Adrenal gland (tissue), 12 donors: ENCODE measurements around the gene UBE4B. TPM values are rescaled to one million over a fixed set of nuclear protein-coding genes. Genes with fewer than 3 reads are reported as not detected.

ENCODE experiments used
- DNase-seq, 7 donors: peaks; one replicate each; pipeline ENCODE4 v3.0.0-alpha.2; 2019 to 2020
- H3K27ac ChIP-seq, 5 donors: fragments of 200-600 bp; sonication (generic) in 4 of 5; 1 replicate in 3 of 5; 2 replicates in 2 of 5; pipeline versions ENCODE4 v1.5.1 to v1.8.0; 2016 to 2020; ENCODE audit warnings: mild to moderate bottlenecking in 1 of 5
- H3K27me3 ChIP-seq: fragments of 200-600 bp; 2 replicates; pipeline ENCODE4 v1.8.0; 2021
- H3K36me3 ChIP-seq, 2 donors: fragments of 200-600 bp; replicated peaks in 1 of 2; 1 replicate in 1 of 2; 2 replicates in 1 of 2; pipeline versions ENCODE4 v1.5.1 to v1.8.0; 2018 to 2022
- H3K4me1 ChIP-seq, 2 donors: fragments of 200-600 bp; replicated peaks in 1 of 2; 1 replicate in 1 of 2; 2 replicates in 1 of 2; pipeline versions ENCODE4 v1.5.1 to v1.8.0; 2018 to 2021
- H3K4me3 ChIP-seq, 4 donors: fragments of 200-600 bp; sonication (generic) in 3 of 4; one replicate each; pipeline ENCODE4 v1.5.1; 2016 to 2018
- H3K9me3 ChIP-seq, 3 donors: fragments of 200-600 bp; sonication (generic) in 1 of 3; replicated peaks in 1 of 3; 1 replicate in 2 of 3; 2 replicates in 1 of 3; pipeline versions ENCODE4 v1.5.1 to v1.8.0; 2016 to 2021
- CTCF ChIP-seq, 6 experiments: fragments of 450-650 bp in 4 of 6; fragments of 200-600 bp in 2 of 6; sonication (generic) in 1 of 6; IDR thresholded peaks; 1 replicate in 5 of 6; 2 replicates in 1 of 6; pipeline versions ENCODE4 v1.5.1 to v1.8.0; 2016 to 2021; ENCODE audit warnings: antibody characterized with exemption in 6 of 6, mild to moderate bottlenecking in 2 of 6, moderate library complexity in 1 of 6
- POLR2A ChIP-seq, 2 donors: fragments of 450-650 bp; IDR thresholded peaks; one replicate each; pipeline ENCODE4 v1.6.1; 2017; ENCODE audit warnings: antibody characterized with exemption in 2 of 2, mild to moderate bottlenecking in 2 of 2, moderate library complexity in 1 of 2
- WGBS, 4 donors: extraction: QIAGEN DNeasy Blood & Tissue Kit in 2 of 4; methylation state at CpG; one replicate each; pipeline versions ENCODE4 v1.1.5 to v1.1.7; 2013 to 2017; 5-methylcytosine and 5-hydroxymethylcytosine counted together
- intact Hi-C, 2 donors: fragments of 100-400 bp; cut with DNase I; formaldehyde crosslinking; loops; one replicate each; pipeline versions ENCODE4 v1.14.1 to v1.15.0; 2022 to 2023
- polyA plus RNA-seq, 3 donors: library from polyadenylated mRNA; stranded (reverse); fragments of 200-250 nt in 2 of 3; fragments of 350-450 nt in 1 of 3; fragmentation: Illumina TruSeq in 1 of 3; extraction: RNeasy Lipid Tissue Mini Kit (QIAGEN cat#74804) in 1 of 3; gene quantifications; one replicate each; pipeline ENCODE4 v1.2.3, GENCODE V29; 2013 to 2014
- total RNA-seq, 9 donors: library from RNA; depleted of rRNA in 4 of 9; stranded (reverse); fragments of >200 nt in 4 of 9; fragments of 120-200 nt in 1 of 9; fragmentation: NEBNext Ultra II Directional in 1 of 9; extraction: Animal tissue kit (Norgen Biotek cat#: 25700) in 1 of 9; gene quantifications; one replicate each; pipeline versions ENCODE4 v1.1.0 to v1.2.4, GENCODE V29; 2013 to 2023
- donor health status: healthy with polysubstance abuse.
- donor health status: Bipolar disorder and iron deficiency.
- donor health status: DM: yes; HTN: yes; CAD: no.
- donor health status: DM: no; HTN: no; CAD: no.
- donor health status: DM: no; HTN: no; CAD: no.
- donor health status: DM: yes; HTN: yes; CAD: no.

Gene UBE4B
- total and polyA plus RNA-seq, 12 donors: 18.7 to 87.1 (median 57.8) TPM

GRCh38 chr1:10056599-10056987 lies 23.8 kb downstream of the UBE4B start:
- intact Hi-C loops: no loop called here

GRCh38 chr1:10057343-10057742 lies 24.6 kb downstream of the UBE4B start:
- intact Hi-C loops: no loop called here
- H3K27ac ChIP-seq: peak overlapping the region in 2 of 5 donors; percentile 43 to 50
- WGBS, 4 donors: 39 to 58% (median 47%) methylated on average over 4 of the region's 4 CpGs
- H3K4me1 ChIP-seq: peaks cover 11 to 40% of the 10 kb centered on the region in 2 donors
- peak in 1 of 2 donors; percentile 24 for TF ChIP-seq POLR2A (IDR thresholded peaks at IDR 0.05)
- TF ChIP-seq CTCF (IDR thresholded peaks at IDR 0.05): no peak
- no peaks in the 10 kb centered on the region for H3K9me3 ChIP-seq
- H3K4me3 ChIP-seq: no peak overlapping the region
- H3K27me3 ChIP-seq: no peaks in the 10 kb centered on the region
- no peaks in the 10 kb centered on the region for H3K36me3 ChIP-seq
- peak; percentile 47 to 84 (median 72) for DNase-seq

More at GRCh38 chr1:10056599-10056987, 23.8 kb downstream of the UBE4B start:
- Histone ChIP-seq H3K4me3 (no peak overlapping the region), H3K27ac (peak overlapping the region in 2 of 5 donors; percentile 43 to 50), H3K4me1 (peaks cover 11 to 40% of the 10 kb centered on the region in 2 donors), H3K27me3 (no peaks in the 10 kb centered on the region), H3K9me3 (no peaks in the 10 kb centered on the region), H3K36me3 (no peaks in the 10 kb centered on the region)
- no peak for DNase-seq
- TF ChIP-seq CTCF (IDR thresholded peaks at IDR 0.05) (no peak), POLR2A (IDR thresholded peaks at IDR 0.05) (no peak)
- WGBS, 4 donors: 74 to 90% (median 89%) methylated on average over 4 of the region's 4 CpGs

GRCh38 chr1:10057796-10058195 lies 25.0 kb downstream of the UBE4B start:
- H3K4me1 ChIP-seq: peaks cover 11 to 40% of the 10 kb centered on the region in 2 donors
- no peaks in the 10 kb centered on the region for H3K36me3 ChIP-seq
- intact Hi-C loops: no loop called here
- H3K27ac ChIP-seq: peak overlapping the region in 3 of 5 donors; percentile 43 to 61 (median 50)
- WGBS, 4 donors: 62 to 79% (median 73%) methylated on average over 5 of the region's 5 CpGs
- no peak for DNase-seq
- no peak overlapping the region for H3K4me3 ChIP-seq
- TF ChIP-seq POLR2A (IDR thresholded peaks at IDR 0.05): no peak
- no peak for TF ChIP-seq CTCF (IDR thresholded peaks at IDR 0.05)
- H3K27me3 ChIP-seq: no peaks in the 10 kb centered on the region
- H3K9me3 ChIP-seq: no peaks in the 10 kb centered on the region

GRCh38 chr1:10059342-10059718 lies 26.6 kb downstream of the UBE4B start:
- WGBS, 4 donors: 89 to 100% (median 95%) methylated on average over 1 to 8 of the region's 8 CpGs
- Histone ChIP-seq H3K4me3 (no peak overlapping the region), H3K4me1 (peaks cover 11 to 45% of the 10 kb centered on the region in 2 donors), H3K36me3 (no peaks in the 10 kb centered on the region), H3K27ac (no peak overlapping the region), H3K27me3 (no peaks in the 10 kb centered on the region), H3K9me3 (no peaks in the 10 kb centered on the region)
- intact Hi-C loops: no loop called here
- TF ChIP-seq CTCF (IDR thresholded peaks at IDR 0.05) (no peak), POLR2A (IDR thresholded peaks at IDR 0.05) (no peak)
- DNase-seq: no peak
